HFFc6 (cell line): Measurements from ENCODE around the gene ITPR1. TPM values are rescaled to one million over a fixed set of nuclear protein-coding genes. Genes with fewer than 3 reads are reported as not detected.

Experiments used
- DNase-seq: peaks from one replicate; pipeline ENCODE4 v3.0.0-alpha.2; 2018
- H3K27ac Mint-ChIP-seq: 2 replicates; pipeline ENCODE4 v1.8.0; 2020; ENCODE audit warnings: mild to moderate bottlenecking, mixed read lengths
- H3K27me3 Mint-ChIP-seq: 2 replicates; pipeline ENCODE4 v1.8.0; 2021; ENCODE audit warnings: mild to moderate bottlenecking, moderate library complexity, mixed read lengths; ENCODE audit not compliant: insufficient read depth
- H3K36me3 Mint-ChIP-seq: 2 replicates; pipeline ENCODE4 v1.8.0; 2021; ENCODE audit warnings: low read depth, mixed read lengths
- H3K4me1 Mint-ChIP-seq: 2 replicates; pipeline ENCODE4 v1.8.0; 2020; ENCODE audit warnings: low read depth, mixed read lengths
- H3K4me3 Mint-ChIP-seq: 2 replicates; pipeline ENCODE4 v1.8.0; 2020; ENCODE audit warnings: mild to moderate bottlenecking, moderate library complexity, mixed read lengths
- H3K9me3 Mint-ChIP-seq: 2 replicates; pipeline ENCODE4 v1.8.0; 2020; ENCODE audit warnings: mild to moderate bottlenecking, mixed read lengths
- total RNA-seq, 6 experiments: library from RNA; stranded (reverse); fragmentation: NEBNext Ultra II Directional; extraction: Animal tissue kit (Norgen Biotek cat#: 25700); gene quantifications; 2 replicates in 1 of 6; 3 replicates in 5 of 6; pipeline ENCODE4 v1.2.3, GENCODE V29; 2021
- TF ChIP-seq, protein P1 (sequence below): fragments of 200-600 bp; sonication (generic); IDR thresholded peaks from 2 replicates; pipeline ENCODE4 v1.5.0; 2021; ENCODE audit warnings: antibody characterized with exemption, mild to moderate bottlenecking

The ITPR1 gene
- total RNA-seq, 6 experiments from 2014 or later, result 4.9 to 8.3 (median 6.1) TPM

DNA sequence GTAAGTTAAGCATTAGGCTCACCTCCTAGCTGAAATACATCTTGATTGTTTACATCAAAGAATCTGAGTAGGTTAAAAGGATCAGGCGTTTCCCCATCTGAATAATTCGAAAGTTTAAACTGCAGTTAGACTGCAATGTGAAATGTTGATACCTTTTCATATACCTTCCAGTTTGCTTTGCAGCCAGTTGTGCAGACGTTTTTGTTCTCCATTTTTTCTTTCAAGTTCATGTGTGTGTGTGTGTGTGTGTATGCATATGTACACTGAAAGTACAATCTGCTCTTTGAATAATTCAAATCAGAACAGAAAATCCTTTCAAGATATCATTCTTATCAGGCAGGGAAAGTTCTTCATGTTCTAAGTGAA lies 2.9 kb downstream of the ITPR1 start:
- peaks cover 31% of the 10 kb centered on the region for H3K4me1 Mint-ChIP-seq
- H3K4me3 Mint-ChIP-seq, result no peak overlapping the region
- H3K27ac Mint-ChIP-seq, result no peak overlapping the region
- no peaks in the 10 kb centered on the region for H3K36me3 Mint-ChIP-seq
- DNase-seq, result no peak
- H3K9me3 Mint-ChIP-seq, result no peaks in the 10 kb centered on the region
- TF ChIP-seq, protein P1, sequence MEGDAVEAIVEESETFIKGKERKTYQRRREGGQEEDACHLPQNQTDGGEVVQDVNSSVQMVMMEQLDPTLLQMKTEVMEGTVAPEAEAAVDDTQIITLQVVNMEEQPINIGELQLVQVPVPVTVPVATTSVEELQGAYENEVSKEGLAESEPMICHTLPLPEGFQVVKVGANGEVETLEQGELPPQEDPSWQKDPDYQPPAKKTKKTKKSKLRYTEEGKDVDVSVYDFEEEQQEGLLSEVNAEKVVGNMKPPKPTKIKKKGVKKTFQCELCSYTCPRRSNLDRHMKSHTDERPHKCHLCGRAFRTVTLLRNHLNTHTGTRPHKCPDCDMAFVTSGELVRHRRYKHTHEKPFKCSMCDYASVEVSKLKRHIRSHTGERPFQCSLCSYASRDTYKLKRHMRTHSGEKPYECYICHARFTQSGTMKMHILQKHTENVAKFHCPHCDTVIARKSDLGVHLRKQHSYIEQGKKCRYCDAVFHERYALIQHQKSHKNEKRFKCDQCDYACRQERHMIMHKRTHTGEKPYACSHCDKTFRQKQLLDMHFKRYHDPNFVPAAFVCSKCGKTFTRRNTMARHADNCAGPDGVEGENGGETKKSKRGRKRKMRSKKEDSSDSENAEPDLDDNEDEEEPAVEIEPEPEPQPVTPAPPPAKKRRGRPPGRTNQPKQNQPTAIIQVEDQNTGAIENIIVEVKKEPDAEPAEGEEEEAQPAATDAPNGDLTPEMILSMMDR, result no peak
- H3K27me3 Mint-ChIP-seq, result peaks cover 4% of the 10 kb centered on the region

- H3K27me3 Mint-ChIP-seq, result peaks cover 4% of the 10 kb centered on the region
- TF ChIP-seq, protein P1, result no peak
- no peak overlapping the region for H3K27ac Mint-ChIP-seq
- H3K4me3 Mint-ChIP-seq, result no peak overlapping the region
- DNase-seq, result no peak
- no peaks in the 10 kb centered on the region for H3K9me3 Mint-ChIP-seq
- H3K4me1 Mint-ChIP-seq, result peaks cover 25% of the 10 kb centered on the region
- H3K36me3 Mint-ChIP-seq, result no peaks in the 10 kb centered on the region
These were observed 4.0 kb downstream of the ITPR1 start for GRCh38 chr3:4497005-4497692.

GRCh38 chr3:4497843-4498324 lies 4.7 kb downstream of the ITPR1 start:
- H3K36me3 Mint-ChIP-seq, result no peaks in the 10 kb centered on the region
- H3K4me3 Mint-ChIP-seq, result no peak overlapping the region
- peaks cover 4% of the 10 kb centered on the region for H3K27me3 Mint-ChIP-seq
- DNase-seq, result no peak
- H3K27ac Mint-ChIP-seq, result no peak overlapping the region
- peaks cover 22% of the 10 kb centered on the region for H3K4me1 Mint-ChIP-seq
- TF ChIP-seq, protein P1, result no peak
- no peaks in the 10 kb centered on the region for H3K9me3 Mint-ChIP-seq

GRCh38 chr3:4498446-4498845 lies 5.3 kb downstream of the ITPR1 start:
- H3K9me3 Mint-ChIP-seq, result no peaks in the 10 kb centered on the region
- TF ChIP-seq, protein P1, result no peak
- no peak overlapping the region for H3K27ac Mint-ChIP-seq
- no peak overlapping the region for H3K4me3 Mint-ChIP-seq
- peaks cover 4% of the 10 kb centered on the region for H3K27me3 Mint-ChIP-seq
- H3K4me1 Mint-ChIP-seq, result peaks cover 22% of the 10 kb centered on the region
- H3K36me3 Mint-ChIP-seq, result no peaks in the 10 kb centered on the region
- no peak for DNase-seq

DNA sequence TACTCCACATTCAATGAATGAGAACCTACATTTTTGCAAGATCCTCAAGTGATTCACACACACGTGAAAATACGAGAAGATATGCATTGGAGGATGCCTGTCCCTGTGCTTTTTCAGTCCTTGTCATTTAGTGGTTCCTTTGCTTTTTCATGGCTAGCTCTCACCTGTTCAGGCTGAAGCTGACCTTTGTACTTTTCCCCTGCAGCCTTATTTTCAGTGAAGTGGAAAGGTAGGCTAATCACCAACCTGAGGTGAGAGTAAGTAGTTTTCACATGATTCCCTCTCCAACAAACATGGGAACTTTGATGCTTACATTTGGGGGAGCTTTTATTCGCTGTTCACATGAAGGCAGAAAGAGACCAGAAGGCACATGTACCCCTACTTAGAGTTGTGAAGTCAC lies 8.3 kb downstream of the ITPR1 start:
- DNase-seq, result no peak
- TF ChIP-seq, protein P1, result no peak
- H3K4me3 Mint-ChIP-seq, result no peak overlapping the region
- H3K4me1 Mint-ChIP-seq, result peaks cover 15% of the 10 kb centered on the region
- H3K9me3 Mint-ChIP-seq, result no peaks in the 10 kb centered on the region
- H3K27me3 Mint-ChIP-seq, result no peaks in the 10 kb centered on the region; the same call in none of the 2 replicates
- no peak overlapping the region for H3K27ac Mint-ChIP-seq
- no peaks in the 10 kb centered on the region for H3K36me3 Mint-ChIP-seq
